H1 (cell line): Measurements from ENCODE around the gene CERS1. TPM values are rescaled to one million over a fixed set of nuclear protein-coding genes. Genes with fewer than 3 reads are reported as not detected.

Source experiments
- ATF3 ChIP-seq: IDR thresholded peaks from 2 replicates; pipeline ENCODE4 v1.6.1; 2011; ENCODE audit warnings: low read depth, mild to moderate bottlenecking, low read length; ENCODE audit not compliant: insufficient read depth
- BACH1 ChIP-seq: IDR thresholded peaks from 2 replicates; pipeline ENCODE4 v1.6.1; 2012; ENCODE audit warnings: low read length, improper control_type of control experiment
- BCL11A ChIP-seq, 2 experiments: IDR thresholded peaks; one replicate each; pipeline ENCODE4 v1.6.1; 2011; ENCODE audit warnings: low read depth in 2 of 2, low read length in 2 of 2, mild to moderate bottlenecking in 2 of 2
- CBX5 ChIP-seq: fragments of 300-800, 300-1000 bp; sonication (generic); IDR thresholded peaks from 2 replicates; pipeline ENCODE4 v1.7.1; 2016; ENCODE audit warnings: antibody characterized with exemption, low read length, low read depth
- CBX8 ChIP-seq: fragments of 300-800, 300-1000 bp; sonication (generic); IDR thresholded peaks from 2 replicates; pipeline ENCODE4 v1.7.1; 2016; ENCODE audit warnings: low read depth, low read length, borderline replicate concordance
- CHD2 ChIP-seq: IDR thresholded peaks from 2 replicates; pipeline ENCODE4 v1.6.1; 2012; ENCODE audit warnings: low read length, improper control_type of control experiment
- CREB1 ChIP-seq: IDR thresholded peaks from 2 replicates; pipeline ENCODE4 v1.6.1; 2012; ENCODE audit warnings: inconsistent platforms
- EP300 ChIP-seq, 2 experiments: IDR thresholded peaks; 1 replicate in 1 of 2; 2 replicates in 1 of 2; pipeline ENCODE4 v1.6.1; 2011 to 2012; ENCODE audit warnings: low read depth in 2 of 2, low read length in 2 of 2, mild to moderate bottlenecking in 2 of 2, borderline replicate concordance in 1 of 2, inconsistent platforms in 1 of 2, moderate library complexity in 1 of 2
- HDAC2 ChIP-seq, 2 experiments: fragments of 300-600 bp in 1 of 2; sonication (generic) in 1 of 2; IDR thresholded peaks; 2 replicates each; pipeline ENCODE4 v1.6.1; 2011 to 2012; ENCODE audit warnings: low read depth in 2 of 2, low read length in 2 of 2, mild to moderate bottlenecking in 2 of 2, moderate library complexity in 2 of 2, borderline replicate concordance in 1 of 2, inconsistent platforms in 1 of 2
- JUN ChIP-seq: IDR thresholded peaks from 2 replicates; pipeline ENCODE4 v1.6.1; 2011; ENCODE audit warnings: low read depth, mild to moderate bottlenecking, improper control_type of control experiment, low read length
- KDM4A ChIP-seq: IDR thresholded peaks from one replicate; pipeline ENCODE4 v1.7.1; 2012; ENCODE audit warnings: low read depth, mild to moderate bottlenecking, moderate library complexity, low read length, inconsistent platforms; ENCODE audit not compliant: severe bottlenecking
- MAFK ChIP-seq: IDR thresholded peaks from 2 replicates; pipeline ENCODE4 v1.6.1; 2012; ENCODE audit warnings: low read depth, mild to moderate bottlenecking, improper control_type of control experiment, low read length
- NRF1 ChIP-seq: IDR thresholded peaks from 2 replicates; pipeline ENCODE4 v1.6.1; 2011; ENCODE audit warnings: mild to moderate bottlenecking, low read depth, low read length, improper control_type of control experiment
- POU5F1 ChIP-seq: IDR thresholded peaks from 2 replicates; pipeline ENCODE4 v1.6.1; 2011; ENCODE audit warnings: low read depth, mild to moderate bottlenecking, low read length, moderate library complexity
- RBBP5 ChIP-seq: IDR thresholded peaks from 2 replicates; pipeline ENCODE4 v1.7.1; 2012; ENCODE audit warnings: low read depth, mild to moderate bottlenecking, inconsistent platforms, low read length, moderate library complexity, borderline replicate concordance
- RNF2 ChIP-seq: fragments of 200-900, 300-1000 bp; sonication (generic); IDR thresholded peaks from 2 replicates; pipeline ENCODE4 v1.7.1; 2016; ENCODE audit warnings: borderline replicate concordance, low read depth, mild to moderate bottlenecking, antibody characterized with exemption, low read length; ENCODE audit not compliant: poor library complexity, severe bottlenecking; ENCODE audit errors: missing control alignments
- RXRA ChIP-seq: IDR thresholded peaks from 2 replicates; pipeline ENCODE4 v1.6.1; 2011; ENCODE audit warnings: low read depth, mild to moderate bottlenecking, low read length, moderate library complexity; ENCODE audit not compliant: insufficient read depth
- SAP30 ChIP-seq: fragments of 300-600 bp; sonication (generic); IDR thresholded peaks from 2 replicates; pipeline ENCODE4 v1.7.1; 2012; ENCODE audit warnings: low read length, moderate library complexity, mild to moderate bottlenecking, inconsistent platforms; ENCODE audit not compliant: insufficient read depth, insufficient replicate concordance
- SIX5 ChIP-seq: IDR thresholded peaks from 2 replicates; pipeline ENCODE4 v1.6.1; 2011; ENCODE audit warnings: mild to moderate bottlenecking, low read depth, low read length
- SUZ12 ChIP-seq: fragments of 200-600 bp; sonication (generic); IDR thresholded peaks from 2 replicates; pipeline ENCODE4 v1.6.1; 2012; ENCODE audit warnings: mild to moderate bottlenecking, inconsistent platforms, low read length, moderate library complexity, mixed read lengths
- TBP ChIP-seq: IDR thresholded peaks from 2 replicates; pipeline ENCODE4 v1.6.1; 2011; ENCODE audit warnings: low read depth, low read length, improper control_type of control experiment
- TEAD4 ChIP-seq: IDR thresholded peaks from 2 replicates; pipeline ENCODE4 v1.6.1; 2012; ENCODE audit warnings: low read depth, low read length, inconsistent platforms, mixed read lengths
- ZNF274 ChIP-seq: IDR thresholded peaks from 2 replicates; pipeline ENCODE4 v1.7.0; 2012; ENCODE audit warnings: low read length, borderline replicate concordance; ENCODE audit errors: extremely low read depth
- polyA plus RNA-seq, 7 experiments: library from polyadenylated mRNA; depleted of rRNA in 3 of 7; stranded (reverse) in 5 of 7; unstranded in 2 of 7; fragments of >200 nt in 5 of 7; fragments of 200-250 nt in 2 of 7; gene quantifications; 1 replicate in 5 of 7; 2 replicates in 1 of 7; 4 replicates in 1 of 7; pipeline versions ENCODE4 v1.2.1 to v1.2.3, GENCODE V29; 2011 to 2013; ENCODE audit warnings: missing spikeins in 2 of 7, mixed read lengths in 2 of 7
- total RNA-seq: library from RNA; stranded (reverse); fragmentation: NEBNext Ultra II Directional; extraction: Animal tissue kit (Norgen Biotek cat#: 25700); gene quantifications from 2 replicates; pipeline ENCODE4 v1.2.1, GENCODE V29; 2021

Gene CERS1
- total and polyA plus RNA-seq, 2 of the 8 experiments (the other 6 are each of a cell fraction or from before 2014, with no cell fraction given), result 18.6 to 51.0 TPM

DNA sequence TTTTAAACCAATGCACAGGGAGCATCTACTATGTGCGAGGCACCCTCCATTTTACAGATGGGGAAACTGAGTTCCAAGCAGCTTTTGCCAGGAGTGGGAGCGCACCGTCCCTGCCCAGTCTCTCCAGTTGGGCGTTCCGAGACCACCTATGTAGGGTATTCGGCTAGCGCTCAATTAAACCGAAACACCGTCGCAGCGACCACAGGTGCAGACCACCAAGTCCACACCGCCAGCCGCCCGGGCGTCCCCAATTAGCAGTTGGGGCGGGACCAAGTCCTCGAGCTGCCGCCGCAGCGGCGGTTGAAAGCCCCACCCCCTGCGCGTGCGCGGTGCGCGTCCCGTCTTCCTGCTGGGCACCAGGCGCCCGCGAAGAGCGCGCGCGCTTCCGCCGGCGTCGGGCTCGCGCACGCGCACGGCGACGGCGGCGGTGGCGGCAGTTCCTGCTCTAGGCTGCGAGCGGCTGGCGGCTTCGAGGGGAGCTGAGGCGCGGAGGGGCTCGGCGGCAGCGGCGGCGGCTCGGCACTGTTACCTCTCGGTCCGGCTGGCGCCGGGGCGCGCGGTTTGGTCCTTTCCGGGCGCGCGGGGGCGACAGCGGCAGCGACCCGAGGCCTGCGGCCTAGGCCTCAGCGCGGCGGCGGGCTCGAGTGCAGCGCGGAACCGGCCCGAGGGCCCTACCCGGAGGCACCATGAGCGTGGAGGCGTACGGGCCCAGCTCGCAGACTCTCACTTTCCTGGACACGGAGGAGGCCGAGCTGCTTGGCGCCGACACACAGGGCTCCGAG lies 64.2 kb downstream of the CERS1 start, which contains the start of gene UPF1 (continued):
- TF ChIP-seq BCL11A (IDR thresholded peaks at IDR 0.05; ENCODE audit: low read depth in 2 of 2, low read length in 2 of 2), result no peak
- no peak for TF ChIP-seq MAFK
- no peak for TF ChIP-seq TEAD4
- TF ChIP-seq CREB1, result no peak
- TF ChIP-seq BACH1, result no peak
- TF ChIP-seq EP300 (IDR thresholded peaks at IDR 0.05; ENCODE audit: borderline replicate concordance in 1 of 2, low read depth in 2 of 2, low read length in 2 of 2), result peak in 1 of 2 experiments; percentile 13; a peak in 1 of 3 replicates
- TF ChIP-seq ATF3, result no peak
- TF ChIP-seq SIX5, result no peak
- TF ChIP-seq POU5F1, result no peak
- TF ChIP-seq TBP, result no peak
- TF ChIP-seq RXRA, result no peak
- TF ChIP-seq SUZ12, result no peak
- TF ChIP-seq HDAC2 (IDR thresholded peaks at IDR 0.05; ENCODE audit: borderline replicate concordance in 1 of 2, low read depth in 2 of 2, low read length in 2 of 2), result peak in 1 of 2 experiments; percentile 88; a peak in 1 of 4 replicates
- TF ChIP-seq CHD2, result no peak
- TF ChIP-seq SAP30, result no peak
- no peak for TF ChIP-seq CBX8
- no peak for TF ChIP-seq JUN
- no peak for TF ChIP-seq CBX5
- TF ChIP-seq NRF1, result peak; percentile 86
- no peak for TF ChIP-seq ZNF274
- no peak for TF ChIP-seq RNF2
- peak; percentile 86 for TF ChIP-seq KDM4A
- peak; percentile 68; the same call in 1 of the 2 replicates for TF ChIP-seq RBBP5
